WTC11 (cell line): ENCODE measurements around the gene DPH1. TPM values are rescaled to one million over a fixed set of nuclear protein-coding genes. Genes with fewer than 3 reads are reported as not detected.

Experiments
- ATAC-seq: fragments of 200-7000 bp; cut with Tn5 transposase; 2 replicates; pipeline ENCODE4 v1.10.0; 2021; ENCODE audit warnings: mild to moderate bottlenecking, moderate library complexity
- CTCF ChIA-PET: fragments of 300-600 bp; sonication (Branson Sonifier 250); formaldehyde crosslinking; loops from one replicate; lab custom pipeline; 2021; ENCODE audit warnings: antibody characterized with exemption; lab: Charles Lee
- POLR2A ChIA-PET: fragments of 350-600 bp; sonication (Branson Sonifier 250); formaldehyde crosslinking; loops from one replicate; lab custom pipeline; 2021; ENCODE audit warnings: antibody characterized with exemption; lab: Charles Lee
- DNase-seq: peaks from one replicate; pipeline ENCODE4 v3.0.0; 2021; ENCODE audit warnings: low spot score
- H3K27ac Mint-ChIP-seq: 2 replicates; pipeline ENCODE4 v1.8.0; 2021; ENCODE audit warnings: mixed read lengths
- H3K27me3 Mint-ChIP-seq: 2 replicates; pipeline ENCODE4 v1.8.0; 2021; ENCODE audit warnings: low read depth, mild to moderate bottlenecking, moderate library complexity, mixed read lengths
- H3K36me3 Mint-ChIP-seq: 2 replicates; pipeline ENCODE4 v1.8.0; 2021; ENCODE audit warnings: mixed read lengths
- H3K4me1 Mint-ChIP-seq: 2 replicates; pipeline ENCODE4 v1.8.0; 2022; ENCODE audit warnings: mixed read lengths
- H3K4me3 Mint-ChIP-seq: 2 replicates; pipeline ENCODE4 v1.8.0; 2021; ENCODE audit warnings: mild to moderate bottlenecking, moderate library complexity, mixed read lengths
- H3K9me3 Mint-ChIP-seq: 2 replicates; pipeline ENCODE4 v1.8.0; 2021; ENCODE audit warnings: mixed read lengths
- ARID4B ChIP-seq: sonication (generic); formaldehyde crosslinking; IDR thresholded peaks from 2 replicates; pipeline ENCODE4 v1.8.0; 2023; ENCODE audit warnings: missing genetic modification reagents, mild to moderate bottlenecking, borderline replicate concordance
- CDX4 ChIP-seq: fragments of 250-450 bp; sonication (Bioruptor Pico); IDR thresholded peaks from 2 replicates; pipeline ENCODE4 v1.9.0; 2021; ENCODE audit warnings: moderate library complexity, mild to moderate bottlenecking, inconsistent platforms, borderline replicate concordance
- ETV6 ChIP-seq: sonication (generic); formaldehyde crosslinking; IDR thresholded peaks from 2 replicates; pipeline ENCODE4 v1.8.1; 2022; ENCODE audit warnings: mild to moderate bottlenecking, missing genetic modification reagents
- FOXP4 ChIP-seq: sonication (generic); formaldehyde crosslinking; IDR thresholded peaks from 2 replicates; pipeline ENCODE4 v1.8.0; 2022; ENCODE audit warnings: mild to moderate bottlenecking, missing genetic modification reagents
- JUN ChIP-seq: sonication (generic); formaldehyde crosslinking; IDR thresholded peaks from 2 replicates; pipeline ENCODE4 v1.8.0; 2023; ENCODE audit warnings: mild to moderate bottlenecking, missing genetic modification reagents
- MLX ChIP-seq: sonication (generic); formaldehyde crosslinking; IDR thresholded peaks from 2 replicates; pipeline ENCODE4 v1.8.1; 2023; ENCODE audit warnings: mild to moderate bottlenecking, missing genetic modification reagents, moderate library complexity
- NFATC4 ChIP-seq: fragments of 250-450 bp; sonication (Bioruptor Pico); IDR thresholded peaks from 2 replicates; pipeline ENCODE4 v1.9.0; 2021; ENCODE audit warnings: mild to moderate bottlenecking
- STAT6 ChIP-seq: sonication (generic); formaldehyde crosslinking; conservative IDR thresholded peaks from 2 replicates; pipeline ENCODE4 v1.8.1; 2023; ENCODE audit warnings: mild to moderate bottlenecking, low read depth, missing genetic modification reagents, moderate library complexity
- USF1 ChIP-seq: sonication (generic); formaldehyde crosslinking; IDR thresholded peaks from 2 replicates; pipeline ENCODE4 v1.8.0; 2022; ENCODE audit warnings: mild to moderate bottlenecking, missing genetic modification reagents
- USF2 ChIP-seq: sonication (generic); formaldehyde crosslinking; IDR thresholded peaks from 2 replicates; pipeline ENCODE4 v1.8.1; 2023; ENCODE audit warnings: mild to moderate bottlenecking, missing genetic modification reagents, moderate library complexity
- ZBTB43 ChIP-seq: sonication (generic); formaldehyde crosslinking; IDR thresholded peaks from 2 replicates; pipeline ENCODE4 v1.8.1; 2023; ENCODE audit warnings: mild to moderate bottlenecking, missing genetic modification reagents
- ZMAT4 ChIP-seq: fragments of 250-450 bp; sonication (Bioruptor Pico); IDR thresholded peaks from 2 replicates; pipeline ENCODE4 v1.9.0; 2021; ENCODE audit warnings: mild to moderate bottlenecking
- ZNF232 ChIP-seq: sonication (generic); formaldehyde crosslinking; IDR thresholded peaks from 2 replicates; pipeline ENCODE4 v1.8.0; 2022; ENCODE audit warnings: mild to moderate bottlenecking, missing genetic modification reagents
- ZNF416 ChIP-seq: fragments of 250-450 bp; sonication (Bioruptor Pico); IDR thresholded peaks from 2 replicates; pipeline ENCODE4 v1.9.0; 2021; ENCODE audit warnings: mild to moderate bottlenecking, inconsistent platforms
- total RNA-seq: library from RNA; stranded (reverse); gene quantifications from 3 replicates; pipeline ENCODE4 v1.2.3, GENCODE V29; 2021

Gene DPH1
- total RNA-seq, 1 experiment from 2014 or later: 43.2 TPM

GRCh38 chr17:2060681-2061440 is 30.9 kb downstream of the DPH1 start:
- ChIA-PET POLR2A (no interaction called here), CTCF (interaction anchor here (0.6 to 1.2 kb wide), 2 partner anchors 10 to 171 kb away, joined by 3 to 4 read pairs; no protein-coding TSS in a partner anchor)
- ATAC-seq (no peak), DNase-seq (no peak)
- H3K36me3 Mint-ChIP-seq: peaks cover 3% of the 10 kb centered on the region
- H3K4me3 Mint-ChIP-seq: no peak overlapping the region
- no peak overlapping the region for H3K27ac Mint-ChIP-seq
- H3K4me1 Mint-ChIP-seq: peaks cover 36% of the 10 kb centered on the region
- no peaks in the 10 kb centered on the region for H3K9me3 Mint-ChIP-seq
- TF ChIP-seq NFATC4 (CRISPR knock-in tag) (no peak), USF2 (CRISPR knock-in tag) (no peak), USF1 (CRISPR knock-in tag) (no peak), CDX4 (CRISPR knock-in tag) (no peak), ETV6 (CRISPR knock-in tag) (no peak), ZNF232 (CRISPR knock-in tag) (no peak)
- peaks cover 47% of the 10 kb centered on the region for H3K27me3 Mint-ChIP-seq

- no peak overlapping the region for H3K4me3 Mint-ChIP-seq
- H3K27me3 Mint-ChIP-seq: peaks cover 42% of the 10 kb centered on the region
- peaks cover 36% of the 10 kb centered on the region for H3K4me1 Mint-ChIP-seq
- no peak overlapping the region for H3K27ac Mint-ChIP-seq
- no peaks in the 10 kb centered on the region for H3K9me3 Mint-ChIP-seq
- DNase-seq (no peak), ATAC-seq (no peak)
- ChIA-PET CTCF (no interaction called here), POLR2A (no interaction called here)
- H3K36me3 Mint-ChIP-seq: peaks cover 3% of the 10 kb centered on the region
- TF ChIP-seq ZBTB43 (CRISPR knock-in tag): no peak
- no peak for TF ChIP-seq JUN (CRISPR knock-in tag)
- no peak for TF ChIP-seq USF2 (CRISPR knock-in tag)
- no peak for TF ChIP-seq STAT6
- TF ChIP-seq ZMAT4 (CRISPR knock-in tag): no peak
- TF ChIP-seq MLX: no peak
- no peak for TF ChIP-seq ETV6 (CRISPR knock-in tag)
- no peak for TF ChIP-seq FOXP4
- no peak for TF ChIP-seq ARID4B (CRISPR knock-in tag)
- no peak for TF ChIP-seq ZNF416 (CRISPR knock-in tag)
These were observed 31.5 kb downstream of the DPH1 start for GRCh38 chr17:2061441-2061958.
